Endothelial cell of umbilical vein (primary cell): ENCODE measurements around the gene VPS33B. TPM values are rescaled to one million over a fixed set of nuclear protein-coding genes. Genes with fewer than 3 reads are reported as not detected.

Source experiments
- BruUV-seq: library from RNA; stranded (reverse); fragments of 400-500 nt; replicated peaks from 2 replicates; lab custom pipeline; 2021; lab: Mats Ljungman, UMichigan
- CTCF ChIA-PET: fragments of 300-600, 350-600 bp; sonication (Branson Sonifier 250); formaldehyde crosslinking; loops from one replicate; lab custom pipeline; 2021; ENCODE audit warnings: antibody characterized with exemption, inconsistent platforms; lab: Charles Lee
- POLR2A ChIA-PET: fragments of 300-600, 350-600 bp; sonication (Branson Sonifier 250); formaldehyde crosslinking; loops from one replicate; lab custom pipeline; 2021; ENCODE audit warnings: antibody characterized with exemption, inconsistent platforms; lab: Charles Lee
- DNase-seq: peaks from one replicate; pipeline ENCODE4 v3.0.0-alpha.2; 2011; ENCODE audit warnings: low read depth, low spot score
- FAIRE-seq: peaks from 2 replicates; lab custom pipeline; 2011; peaks lifted over from hg19 to GRCh38; lab: Jason Lieb, UNC
- H2AFZ ChIP-seq: 2 replicates; pipeline ENCODE4 v1.6.0; 2012; ENCODE audit warnings: low read depth, low read length, control low read depth, inconsistent platforms
- H3K27ac ChIP-seq: 2 replicates; pipeline ENCODE4 v1.5.1; 2011; ENCODE audit warnings: low read depth, mild to moderate bottlenecking, control low read depth, low read length, moderate library complexity; ENCODE audit not compliant: insufficient read depth
- H3K27me3 ChIP-seq, 2 experiments: 2 replicates each; pipeline versions ENCODE4 v1.6.0 to v1.6.1; 2011; ENCODE audit warnings: low read length in 2 of 2, mixed read lengths in 1 of 2; ENCODE audit not compliant: control insufficient read depth in 2 of 2, insufficient read depth in 2 of 2
- H3K36me3 ChIP-seq, 2 experiments: 2 replicates in 1 of 2; 3 replicates in 1 of 2; pipeline ENCODE4 v1.5.1; 2011; ENCODE audit warnings: low read length in 2 of 2, mild to moderate bottlenecking in 1 of 2, moderate library complexity in 1 of 2; ENCODE audit not compliant: control insufficient read depth in 2 of 2, insufficient read depth in 2 of 2; ENCODE audit errors: extremely low read depth in 1 of 2
- H3K4me1 ChIP-seq: 3 replicates; pipeline ENCODE4 v1.5.1; 2011; ENCODE audit warnings: mild to moderate bottlenecking, low read length; ENCODE audit not compliant: control insufficient read depth, insufficient read depth; ENCODE audit errors: extremely low read depth
- H3K4me2 ChIP-seq: 2 replicates; pipeline ENCODE4 v1.6.1; 2011; ENCODE audit warnings: low read length, control low read depth, mixed read lengths; ENCODE audit not compliant: insufficient read depth
- H3K4me3 ChIP-seq, 3 experiments: fragments of 200-600 bp in 1 of 3; sonication (generic), shearing (Covaris generic) in 1 of 3; replicated peaks in 1 of 3; 2 replicates each; pipeline ENCODE4 v1.5.1; 2011 to 2016; ENCODE audit warnings: control low read depth in 3 of 3, low read length in 3 of 3, mild to moderate bottlenecking in 2 of 3, inconsistent platforms in 1 of 3, low read depth in 1 of 3, moderate library complexity in 1 of 3; ENCODE audit not compliant: insufficient read depth in 1 of 3
- H3K79me2 ChIP-seq: 2 replicates; pipeline ENCODE4 v1.6.0; 2012; ENCODE audit warnings: low read length, inconsistent platforms; ENCODE audit not compliant: control insufficient read depth, insufficient read depth
- H3K9ac ChIP-seq: replicated peaks from 2 replicates; pipeline ENCODE3; 2011; ENCODE audit warnings: low read length, control low read depth; ENCODE audit not compliant: insufficient read depth; ENCODE audit errors: extremely low read depth
- H3K9me1 ChIP-seq: replicated peaks from 3 replicates; pipeline ENCODE4 v1.6.0; 2011; ENCODE audit warnings: mild to moderate bottlenecking, low read length; ENCODE audit not compliant: control insufficient read depth, insufficient read depth; ENCODE audit errors: extremely low read depth
- H3K9me3 ChIP-seq: replicated peaks from 2 replicates; pipeline ENCODE4 v1.5.1; 2012; ENCODE audit warnings: low read length, inconsistent platforms; ENCODE audit not compliant: control insufficient read depth, insufficient read depth
- H4K20me1 ChIP-seq: replicated peaks from 2 replicates; pipeline ENCODE3; 2011; ENCODE audit warnings: mild to moderate bottlenecking, low read length; ENCODE audit not compliant: control insufficient read depth, insufficient read depth; ENCODE audit errors: extremely low read depth
- EZH2 ChIP-seq: IDR thresholded peaks from 2 replicates; pipeline ENCODE4 v1.6.1; 2012; ENCODE audit warnings: borderline replicate concordance, low read depth, mild to moderate bottlenecking, moderate library complexity, low read length, inconsistent platforms; ENCODE audit not compliant: severe bottlenecking
- FOS ChIP-seq: IDR thresholded peaks from 2 replicates; pipeline ENCODE4 v1.6.1; 2011; ENCODE audit warnings: mild to moderate bottlenecking, low read length, moderate library complexity, borderline replicate concordance; ENCODE audit not compliant: insufficient read depth
- GATA2 ChIP-seq: IDR thresholded peaks from 2 replicates; pipeline ENCODE4 v1.7.0; 2011; ENCODE audit warnings: low read depth, mild to moderate bottlenecking, moderate library complexity, mixed read lengths, low read length; ENCODE audit not compliant: insufficient read length, insufficient read depth
- JUN ChIP-seq: IDR thresholded peaks from 2 replicates; pipeline ENCODE4 v1.6.1; 2011; ENCODE audit warnings: borderline replicate concordance, low read depth; ENCODE audit not compliant: insufficient read length, insufficient read depth
- MYC ChIP-seq: IDR thresholded peaks from one replicate; pipeline ENCODE4 v1.6.1; 2011; ENCODE audit warnings: mild to moderate bottlenecking, low read depth, low read length
- POLR2A ChIP-seq: IDR thresholded peaks from 2 replicates; pipeline ENCODE4 v1.6.1; 2012; ENCODE audit warnings: low read depth, mild to moderate bottlenecking, control low read depth, low read length
- POLR2AphosphoS5 ChIP-seq: IDR thresholded peaks from 2 replicates; pipeline ENCODE4 v1.6.1; 2012; ENCODE audit warnings: low read depth, mild to moderate bottlenecking, control low read depth, low read length, moderate library complexity; ENCODE audit not compliant: insufficient read depth
- dilution Hi-C: fragments of 300-500 bp; cut with MboI; formaldehyde crosslinking; loops from one replicate; pipeline ENCODE4 v1.15.0; 2019; ENCODE audit warnings: low sequenced_read_pairs; ENCODE audit not compliant: extremely low pct_ligation_motif_present
- intact Hi-C: fragments of 100-400 bp; cut with micrococcal nuclease; formaldehyde crosslinking; loops from one replicate; pipeline ENCODE4 v1.10.0; 2022
- polyA plus RNA-seq, 4 experiments: library from polyadenylated mRNA; depleted of rRNA in 3 of 4; stranded (reverse) in 3 of 4; unstranded in 1 of 4; fragments of >200 nt; gene quantifications; 2 replicates each; pipeline versions ENCODE4 v1.2.1 to v1.2.3, GENCODE V29; 2011 to 2012; ENCODE audit warnings: missing spikeins in 1 of 4
- total RNA-seq: library from RNA; stranded (reverse); gene quantifications from 2 replicates; pipeline ENCODE4 v1.2.3, GENCODE V29; 2021
- TF ChIP-seq, protein P1 (sequence below): IDR thresholded peaks from 2 replicates; pipeline ENCODE4 v1.6.1; 2011; ENCODE audit not compliant: insufficient read depth, insufficient read length
- TF ChIP-seq, protein P2 (sequence below), 2 donors: IDR thresholded peaks; 1 replicate in 1 of 2; 2 replicates in 1 of 2; pipeline ENCODE4 v1.5.1; 2011; ENCODE audit warnings: low read length in 2 of 2, mild to moderate bottlenecking in 2 of 2, moderate library complexity in 2 of 2, control low read depth in 1 of 2, inconsistent platforms in 1 of 2, low read depth in 1 of 2; ENCODE audit not compliant: insufficient read depth in 1 of 2; ENCODE audit errors: extremely low read depth in 1 of 2

The VPS33B gene
- total and polyA plus RNA-seq, 2 donors (not counting 3 experiments of a cell fraction or from before 2014, with no cell fraction given): 11.8 to 14.2 TPM

DNA sequence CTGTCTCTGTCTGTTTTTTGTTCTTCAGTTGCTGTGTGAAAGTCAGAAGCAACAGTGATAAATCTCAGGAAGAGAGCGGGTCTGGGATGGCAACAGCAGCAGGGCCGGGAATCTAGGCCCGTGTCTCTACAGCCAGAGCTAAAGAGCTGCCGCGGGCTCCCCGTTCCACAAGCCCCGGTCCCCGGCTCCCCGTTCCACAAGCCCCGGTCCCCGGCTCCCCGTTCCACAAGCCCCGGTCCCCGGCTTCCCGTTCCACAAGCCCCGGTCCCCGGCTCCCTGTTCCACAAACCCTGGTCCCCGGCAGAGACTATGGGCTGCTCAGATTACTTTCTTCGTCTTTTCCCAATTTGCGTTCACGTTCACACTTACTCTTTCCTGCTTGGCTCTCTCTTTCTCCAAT is 48.2 kb downstream of the VPS33B start:
- Histone ChIP-seq H3K9me1 (no peaks in the 10 kb centered on the region), H3K4me1 (no peaks in the 10 kb centered on the region), H3K9me3 (no peaks in the 10 kb centered on the region), H2AFZ (no peak overlapping the region), H3K27ac (no peak overlapping the region), H4K20me1 (no peaks in the 10 kb centered on the region), H3K36me3 (peaks cover 3 to 17% of the 10 kb centered on the region in 2 experiments), H3K9ac (no peak overlapping the region), H3K4me2 (no peak overlapping the region), H3K4me3 (no peak overlapping the region), H3K79me2 (no peaks in the 10 kb centered on the region), H3K27me3 (no peaks in the 10 kb centered on the region)
- CTCF ChIA-PET: no interaction called here
- POLR2A ChIA-PET: no interaction called here
- DNase-seq: no peak
- FAIRE-seq: no peak
- BruUV-seq: no TSS peak
- no peak for TF ChIP-seq FOS
- TF ChIP-seq MYC: no peak
- TF ChIP-seq, protein P1, sequence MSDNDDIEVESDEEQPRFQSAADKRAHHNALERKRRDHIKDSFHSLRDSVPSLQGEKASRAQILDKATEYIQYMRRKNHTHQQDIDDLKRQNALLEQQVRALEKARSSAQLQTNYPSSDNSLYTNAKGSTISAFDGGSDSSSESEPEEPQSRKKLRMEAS: no peak
- no peak for TF ChIP-seq JUN
- TF ChIP-seq POLR2A: no peak
- no peak for TF ChIP-seq EZH2
- TF ChIP-seq POLR2AphosphoS5: no peak
- no peak for TF ChIP-seq GATA2
- TF ChIP-seq, protein P2, sequence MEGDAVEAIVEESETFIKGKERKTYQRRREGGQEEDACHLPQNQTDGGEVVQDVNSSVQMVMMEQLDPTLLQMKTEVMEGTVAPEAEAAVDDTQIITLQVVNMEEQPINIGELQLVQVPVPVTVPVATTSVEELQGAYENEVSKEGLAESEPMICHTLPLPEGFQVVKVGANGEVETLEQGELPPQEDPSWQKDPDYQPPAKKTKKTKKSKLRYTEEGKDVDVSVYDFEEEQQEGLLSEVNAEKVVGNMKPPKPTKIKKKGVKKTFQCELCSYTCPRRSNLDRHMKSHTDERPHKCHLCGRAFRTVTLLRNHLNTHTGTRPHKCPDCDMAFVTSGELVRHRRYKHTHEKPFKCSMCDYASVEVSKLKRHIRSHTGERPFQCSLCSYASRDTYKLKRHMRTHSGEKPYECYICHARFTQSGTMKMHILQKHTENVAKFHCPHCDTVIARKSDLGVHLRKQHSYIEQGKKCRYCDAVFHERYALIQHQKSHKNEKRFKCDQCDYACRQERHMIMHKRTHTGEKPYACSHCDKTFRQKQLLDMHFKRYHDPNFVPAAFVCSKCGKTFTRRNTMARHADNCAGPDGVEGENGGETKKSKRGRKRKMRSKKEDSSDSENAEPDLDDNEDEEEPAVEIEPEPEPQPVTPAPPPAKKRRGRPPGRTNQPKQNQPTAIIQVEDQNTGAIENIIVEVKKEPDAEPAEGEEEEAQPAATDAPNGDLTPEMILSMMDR (IDR thresholded peaks at IDR 0.05; ENCODE audit: extremely low read depth in 1 of 2, insufficient read depth in 1 of 2, low read depth in 1 of 2, low read length in 2 of 2): no peak
- dilution Hi-C loops (no loop called here), intact Hi-C loops (no loop called here)
